Esophagus (tissue), 2 donors: Measurements from ENCODE around the gene ARTN. TPM values are rescaled to one million over a fixed set of nuclear protein-coding genes. Genes with fewer than 3 reads are reported as not detected.

Source experiments
- H3K27ac ChIP-seq, 2 donors: one replicate each; pipeline ENCODE4 v1.5.1; 2013; ENCODE audit warnings: low read depth in 2 of 2, mild to moderate bottlenecking in 2 of 2, inconsistent platforms in 1 of 2, low read length in 1 of 2, moderate library complexity in 1 of 2
- H3K27me3 ChIP-seq, 2 donors: one replicate each; pipeline ENCODE4 v1.6.1; 2013; ENCODE audit warnings: low read length in 2 of 2, control low read depth in 1 of 2, mild to moderate bottlenecking in 1 of 2; ENCODE audit not compliant: insufficient read depth in 2 of 2, control insufficient read depth in 1 of 2
- H3K36me3 ChIP-seq, 2 donors: one replicate each; pipeline ENCODE4 v1.6.1; 2013; ENCODE audit warnings: low read length in 1 of 2; ENCODE audit not compliant: control insufficient read depth in 2 of 2, insufficient read depth in 2 of 2
- H3K4me1 ChIP-seq, 2 donors: one replicate each; pipeline ENCODE4 v1.6.1; 2013; ENCODE audit warnings: low read length in 1 of 2; ENCODE audit not compliant: control insufficient read depth in 2 of 2, insufficient read depth in 2 of 2
- H3K4me3 ChIP-seq, 2 donors: one replicate each; pipeline ENCODE4 v1.5.1; 2013; ENCODE audit warnings: low read length in 2 of 2, mild to moderate bottlenecking in 2 of 2, low read depth in 1 of 2, moderate library complexity in 1 of 2
- H3K9me3 ChIP-seq, 2 donors: one replicate each; pipeline ENCODE4 v1.6.1; 2013; ENCODE audit warnings: mild to moderate bottlenecking in 2 of 2, low read depth in 1 of 2, low read length in 1 of 2, moderate library complexity in 1 of 2; ENCODE audit not compliant: control insufficient read depth in 2 of 2, insufficient read depth in 1 of 2
- WGBS, 2 donors: extraction: QIAGEN DNeasy Blood & Tissue Kit; methylation state at CpG; one replicate each; pipeline ENCODE4 v1.1.7; 2013; 5-methylcytosine and 5-hydroxymethylcytosine counted together
- polyA plus RNA-seq, 2 donors: library from polyadenylated mRNA; stranded (reverse); fragments of 200-250 nt; gene quantifications; one replicate each; pipeline ENCODE4 v1.2.3, GENCODE V29; 2013
- donor health status: healthy with polysubstance abuse.
- donor health status: Bipolar disorder and iron deficiency.

ARTN gene
- polyA plus RNA-seq, 2 donors, result 1.8 to 2.6 TPM

DNA sequence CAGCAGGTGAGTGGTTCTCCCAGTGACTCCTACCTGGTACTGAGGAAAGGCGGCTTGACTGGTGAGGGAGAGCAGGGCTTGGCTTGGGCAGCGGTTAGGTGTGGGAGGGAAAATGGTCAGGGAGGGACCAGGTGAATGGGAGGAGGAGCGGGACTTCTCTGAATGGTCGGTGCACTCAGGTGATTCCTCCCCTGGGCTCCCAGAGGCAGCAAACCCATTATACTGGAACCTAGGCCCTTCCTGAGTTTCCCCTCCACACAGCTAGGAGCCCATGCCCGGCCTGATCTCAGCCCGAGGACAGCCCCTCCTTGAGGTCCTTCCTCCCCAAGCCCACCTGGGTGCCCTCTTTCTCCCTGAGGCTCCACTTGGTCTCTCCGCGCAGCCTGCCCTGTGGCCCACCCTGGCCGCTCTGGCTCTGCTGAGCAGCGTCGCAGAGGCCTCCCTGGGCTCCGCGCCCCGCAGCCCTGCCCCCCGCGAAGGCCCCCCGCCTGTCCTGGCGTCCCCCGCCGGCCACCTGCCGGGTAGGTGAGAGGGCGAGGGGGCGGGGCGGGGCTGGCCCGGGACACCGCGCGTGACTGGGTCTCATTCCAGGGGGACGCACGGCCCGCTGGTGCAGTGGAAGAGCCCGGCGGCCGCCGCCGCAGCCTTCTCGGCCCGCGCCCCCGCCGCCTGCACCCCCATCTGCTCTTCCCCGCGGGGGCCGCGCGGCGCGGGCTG is 2.3 kb downstream of the ARTN start:
- Histone ChIP-seq H3K4me1 (peaks cover 3 to 31% of the 10 kb centered on the region in 2 donors), H3K27ac (no peak overlapping the region), H3K4me3 (peak overlapping the region; percentile 21 to 56), H3K36me3 (no peaks in the 10 kb centered on the region), H3K27me3 (no peaks in the 10 kb centered on the region), H3K9me3 (no peaks in the 10 kb centered on the region)
- 11 to 16% methylated on average over 32 to 48 of the region's 48 CpGs for WGBS, 2 donors

DNA sequence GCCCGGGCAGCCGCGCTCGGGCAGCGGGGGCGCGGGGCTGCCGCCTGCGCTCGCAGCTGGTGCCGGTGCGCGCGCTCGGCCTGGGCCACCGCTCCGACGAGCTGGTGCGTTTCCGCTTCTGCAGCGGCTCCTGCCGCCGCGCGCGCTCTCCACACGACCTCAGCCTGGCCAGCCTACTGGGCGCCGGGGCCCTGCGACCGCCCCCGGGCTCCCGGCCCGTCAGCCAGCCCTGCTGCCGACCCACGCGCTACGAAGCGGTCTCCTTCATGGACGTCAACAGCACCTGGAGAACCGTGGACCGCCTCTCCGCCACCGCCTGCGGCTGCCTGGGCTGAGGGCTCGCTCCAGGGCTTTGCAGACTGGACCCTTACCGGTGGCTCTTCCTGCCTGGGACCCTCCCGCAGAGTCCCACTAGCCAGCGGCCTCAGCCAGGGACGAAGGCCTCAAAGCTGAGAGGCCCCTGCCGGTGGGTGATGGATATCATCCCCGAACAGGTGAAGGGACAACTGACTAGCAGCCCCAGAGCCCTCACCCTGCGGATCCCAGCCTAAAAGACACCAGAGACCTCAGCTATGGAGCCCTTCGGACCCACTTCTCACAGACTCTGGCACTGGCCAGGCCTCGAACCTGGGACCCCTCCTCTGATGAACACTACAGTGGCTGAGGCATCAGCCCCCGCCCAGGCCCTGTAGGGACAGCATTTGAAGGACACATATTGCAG is 3.0 kb downstream of the ARTN start:
- WGBS, 2 donors, result 13 to 18% methylated on average over 44 to 56 of the region's 56 CpGs
- H3K4me1 ChIP-seq, result peaks cover 3 to 29% of the 10 kb centered on the region in 2 donors

DNA sequence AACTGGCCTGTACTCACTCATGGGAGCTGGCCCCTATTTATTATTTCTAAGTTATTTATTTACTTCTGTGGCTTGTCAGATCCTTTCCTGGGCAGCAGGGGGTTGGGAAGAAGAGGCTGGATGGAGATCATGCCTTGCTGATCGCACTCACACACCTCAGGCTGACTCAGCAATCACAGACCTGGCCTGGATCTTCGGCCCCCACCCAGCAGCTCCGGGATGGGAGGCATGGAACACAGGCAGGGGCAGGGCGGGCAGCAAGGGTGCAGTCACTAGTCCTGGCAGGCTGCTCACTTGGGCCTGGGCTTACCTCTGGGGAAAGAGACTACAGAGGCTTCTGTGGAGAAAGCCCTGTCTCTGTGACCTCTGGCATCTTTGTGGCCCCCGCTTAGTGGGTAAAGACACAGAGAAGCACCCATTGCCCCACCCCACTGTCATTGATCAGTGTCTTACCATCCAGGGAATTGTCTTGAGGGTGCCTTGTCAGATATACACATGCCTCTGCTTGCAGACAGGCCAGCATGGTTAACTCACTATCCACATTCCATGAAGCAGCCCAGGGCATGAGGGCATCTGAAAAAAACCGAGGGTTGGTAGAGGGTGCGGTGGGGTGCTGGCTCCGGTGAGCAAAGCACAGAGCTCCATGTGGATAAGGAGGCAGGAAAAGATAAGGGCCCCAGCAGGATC is 3.7 kb downstream of the ARTN start:
- no peak overlapping the region for H3K4me3 ChIP-seq

More for the DNA sequence above, 3.0 kb downstream of the ARTN start:
- Histone ChIP-seq H3K9me3 (no peaks in the 10 kb centered on the region), H3K36me3 (no peaks in the 10 kb centered on the region), H3K27ac (peak overlapping the region in 1 of 2 donors; percentile 34), H3K4me3 (peak overlapping the region; percentile 34 to 56), H3K27me3 (no peaks in the 10 kb centered on the region)

DNA sequence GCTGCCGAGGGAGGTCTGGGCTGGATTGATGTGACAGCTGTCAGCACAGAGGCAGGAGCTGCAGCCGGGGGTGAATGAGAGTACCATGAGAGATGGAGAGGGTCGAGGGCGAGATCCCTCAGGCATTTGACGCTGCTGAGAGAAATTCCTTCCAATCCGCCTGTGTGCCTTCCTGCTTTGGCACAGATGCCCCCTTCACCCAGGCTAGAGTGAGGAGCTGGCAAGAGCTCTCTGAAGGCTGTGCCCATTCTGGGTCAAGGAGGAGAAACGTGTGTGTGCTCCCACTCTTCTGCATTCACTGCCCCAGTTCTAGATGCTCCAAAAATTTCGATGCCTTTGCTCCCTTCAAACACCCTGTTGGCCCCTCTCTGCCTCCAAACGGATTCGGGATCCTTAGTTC is 4.8 kb downstream of the ARTN start:
- H3K36me3 ChIP-seq, result no peaks in the 10 kb centered on the region
- no peaks in the 10 kb centered on the region for H3K27me3 ChIP-seq
- no peak overlapping the region for H3K27ac ChIP-seq
- no peaks in the 10 kb centered on the region for H3K9me3 ChIP-seq
- peaks cover 3 to 25% of the 10 kb centered on the region in 2 donors for H3K4me1 ChIP-seq
- H3K4me3 ChIP-seq, result no peak overlapping the region
- 84 to 85% methylated on average over 10 of the region's 10 CpGs for WGBS, 2 donors

More for the DNA sequence above, 3.7 kb downstream of the ARTN start:
- 55 to 71% methylated on average over 8 of the region's 8 CpGs for WGBS, 2 donors
- Histone ChIP-seq H3K4me1 (peaks cover 3 to 29% of the 10 kb centered on the region in 2 donors), H3K27me3 (no peaks in the 10 kb centered on the region), H3K36me3 (no peaks in the 10 kb centered on the region), H3K27ac (no peak overlapping the region), H3K9me3 (no peaks in the 10 kb centered on the region)

DNA sequence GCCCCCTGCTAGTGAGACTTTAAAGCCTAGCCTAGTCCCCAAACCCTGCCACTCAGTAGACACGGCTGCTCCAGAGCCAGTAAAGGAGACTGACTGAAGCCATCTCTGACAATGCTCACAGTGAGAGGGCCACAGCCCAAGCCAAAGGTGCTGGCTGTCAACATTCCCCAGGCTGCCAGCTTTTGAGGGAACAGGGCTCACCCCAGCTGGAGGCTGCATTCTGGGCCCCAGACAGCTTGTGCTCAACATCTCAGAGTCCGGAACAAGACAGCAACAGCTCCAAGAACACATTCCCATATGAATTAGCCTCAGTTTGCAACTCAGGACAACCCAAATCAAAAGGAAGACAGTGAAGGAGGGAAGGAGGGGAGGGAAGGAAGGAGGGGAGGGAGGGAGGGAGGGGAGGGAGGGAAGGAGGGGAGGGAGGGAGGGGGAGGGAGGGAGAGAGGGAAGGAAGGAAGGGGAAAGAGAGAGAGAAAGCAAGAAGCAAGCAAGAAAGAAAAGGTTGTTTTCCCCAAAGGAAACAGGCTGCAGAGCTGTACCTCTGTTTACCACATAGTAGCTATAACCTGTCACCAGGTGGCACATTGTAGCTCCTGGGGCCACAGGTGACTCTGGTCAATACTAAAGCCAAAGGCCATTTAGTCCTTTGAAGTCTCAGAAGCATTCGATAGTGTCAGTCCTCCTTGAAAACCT is 5.4 kb downstream of the ARTN start:
- Histone ChIP-seq H3K4me3 (no peak overlapping the region), H3K36me3 (no peaks in the 10 kb centered on the region)
- whole genome bisulfite sequencing, 2 donors, result 72 to 80% methylated on average over 3 of the region's 3 CpGs

DNA sequence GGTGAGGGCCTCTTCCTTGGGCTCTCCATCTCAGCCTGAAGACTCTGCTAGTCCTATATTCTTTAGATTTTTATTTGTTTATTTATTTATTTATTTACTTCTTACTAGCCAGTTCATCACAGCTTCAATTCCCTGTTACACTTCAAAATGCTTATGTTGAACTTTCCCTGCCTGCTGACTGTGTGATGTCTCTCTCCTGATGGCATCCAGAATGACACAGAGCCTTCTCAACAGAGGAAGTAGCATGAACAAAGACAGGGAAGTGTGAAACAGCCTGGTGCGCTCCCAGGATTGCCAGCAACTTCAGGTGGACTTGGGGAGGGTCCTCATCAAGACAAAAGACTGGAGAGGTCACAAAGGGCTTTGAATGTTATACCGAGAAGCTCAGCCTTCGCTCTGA is 8.8 kb downstream of the ARTN start:
- Histone ChIP-seq H3K4me3 (no peak overlapping the region), H3K27me3 (no peaks in the 10 kb centered on the region), H3K36me3 (no peaks in the 10 kb centered on the region), H3K27ac (no peak overlapping the region), H3K4me1 (peaks cover 1 to 2% of the 10 kb centered on the region in 2 donors), H3K9me3 (no peaks in the 10 kb centered on the region)
- WGBS, 2 donors, result 90 to 95% methylated on average over 3 of the region's 3 CpGs

More for the DNA sequence above, 5.4 kb downstream of the ARTN start:
- H3K9me3 ChIP-seq, result no peaks in the 10 kb centered on the region
- H3K27ac ChIP-seq, result no peak overlapping the region
- no peaks in the 10 kb centered on the region for H3K27me3 ChIP-seq
- peaks cover 0 to 21% of the 10 kb centered on the region in 2 donors for H3K4me1 ChIP-seq

DNA sequence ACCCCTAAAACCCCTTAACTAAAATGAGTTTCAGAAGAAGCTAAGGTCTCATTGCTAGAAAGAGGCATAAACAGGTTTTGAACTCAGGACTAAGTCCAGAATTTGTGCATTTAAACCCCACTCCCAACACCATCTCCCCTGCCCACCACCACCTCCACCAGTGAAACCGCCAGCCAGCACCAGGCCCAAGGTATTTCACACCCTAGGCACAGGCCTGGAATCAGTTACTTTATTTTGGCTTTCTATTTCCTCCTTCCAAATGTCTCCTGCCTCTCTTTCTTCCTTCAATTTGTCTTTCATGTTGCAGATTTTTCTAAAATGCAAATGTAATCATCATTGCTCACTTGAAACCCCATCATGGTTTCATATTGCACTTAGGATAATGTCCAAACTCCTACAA is 11.3 kb downstream of the ARTN start:
- Histone ChIP-seq H3K4me1 (peaks cover 13 to 15% of the 10 kb centered on the region in 2 donors), H3K27ac (no peak overlapping the region), H3K27me3 (no peaks in the 10 kb centered on the region), H3K4me3 (no peak overlapping the region), H3K36me3 (peaks cover 0 to 7% of the 10 kb centered on the region in 2 donors), H3K9me3 (no peaks in the 10 kb centered on the region)
- WGBS, 2 donors, result 98 to 100% methylated on average over 1 of the region's 1 CpG

DNA sequence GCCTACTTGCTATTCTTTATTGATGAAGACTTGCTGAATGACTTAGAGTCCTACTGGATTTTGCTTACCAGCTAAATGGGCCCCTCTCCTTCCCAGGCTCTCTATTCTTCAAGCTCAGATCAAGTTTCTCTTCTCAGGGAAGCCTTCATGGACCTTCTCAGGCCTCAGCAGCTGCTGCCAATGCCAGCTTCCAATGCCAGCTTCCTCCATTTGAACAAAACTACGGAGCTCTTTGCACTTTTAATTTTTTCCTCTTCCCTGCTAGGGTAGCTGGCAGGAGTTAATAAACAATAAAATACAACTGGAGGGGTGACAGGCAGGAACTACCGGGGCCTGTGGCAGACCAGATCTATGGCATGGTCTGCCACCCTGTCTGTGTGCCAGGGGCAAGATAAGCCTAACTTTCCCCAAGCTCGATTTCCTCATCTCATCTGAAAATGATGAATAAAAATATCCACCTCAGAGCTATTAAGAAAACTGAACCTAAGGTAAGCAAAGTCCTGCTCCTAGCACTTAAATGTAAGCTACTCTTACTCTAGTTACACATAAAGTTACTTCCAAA is 12.2 kb downstream of the ARTN start:
- H3K27me3 ChIP-seq, result no peaks in the 10 kb centered on the region
- H3K4me1 ChIP-seq, result peaks cover 13 to 17% of the 10 kb centered on the region in 2 donors
- 4 to 7% methylated on average over 3 of the region's 3 CpGs for WGBS, 2 donors
- peaks cover 0 to 9% of the 10 kb centered on the region in 2 donors for H3K36me3 ChIP-seq
- peak overlapping the region; percentile 80 to 82 for H3K4me3 ChIP-seq
- H3K27ac ChIP-seq, result peak overlapping the region in 1 of 2 donors; percentile 83
- H3K9me3 ChIP-seq, result no peaks in the 10 kb centered on the region
